GM19023 (cell line): ENCODE measurements around the gene KEL.

ENCODE experiments used
- ATAC-seq: cut with Tn5 transposase; IDR thresholded peaks from one replicate; pipeline ENCODE4 v1.9.1; 2021; ENCODE audit warnings: mild to moderate bottlenecking, moderate library complexity; ENCODE audit not compliant: unreplicated experiment

The KEL gene

GRCh38 chr7:142901426-142902259, 60.5 kb downstream of the KEL start:
- no peak for ATAC-seq

- no peak for ATAC-seq
Measured at GRCh38 chr7:142899661-142900060, 62.5 kb downstream of the KEL start.

GRCh38 chr7:142898377-142899170, 63.6 kb downstream of the KEL start:
- no peak for ATAC-seq

GRCh38 chr7:142897691-142898090, 64.5 kb downstream of the KEL start:
- no peak for ATAC-seq

- ATAC-seq = no peak
Measured at GRCh38 chr7:142896741-142897379, 65.3 kb downstream of the KEL start.

GRCh38 chr7:142896151-142896550, 66.0 kb downstream of the KEL start:
- ATAC-seq = no peak

- ATAC-seq = no peak
Measured at GRCh38 chr7:142894985-142895593, 67.1 kb downstream of the KEL start.

GRCh38 chr7:142894112-142894984, 67.8 kb downstream of the KEL start:
- ATAC-seq = no peak

GRCh38 chr7:142892951-142893350, 69.2 kb downstream of the KEL start:
- no peak for ATAC-seq

- no peak for ATAC-seq
Measured at GRCh38 chr7:142891490-142892082, 70.6 kb downstream of the KEL start.
